HepG2 (cell line): ENCODE data around the gene BAMBI. TPM values are rescaled to one million over a fixed set of nuclear protein-coding genes. Genes with fewer than 3 reads are reported as not detected.
A peak's percentile ranks its signal among the peaks of the same experiment; 100 is the strongest.

Source experiments
- ATAC-seq: fragments of 200-7000 bp; cut with Tn5 transposase; 3 replicates; pipeline ENCODE4 v1.9.1; 2020; ENCODE audit warnings: mild to moderate bottlenecking, moderate library complexity
- BruUV-seq: library from RNA; stranded (reverse); fragments of 400-500 nt; replicated peaks from 2 replicates; lab custom pipeline; 2021; lab: Mats Ljungman, UMichigan
- CTCF ChIA-PET: fragments of 300-600 bp; formaldehyde crosslinking; extraction: SDS; loops from one replicate; lab custom pipeline; 2021; ENCODE audit warnings: low total read pairs, inconsistent platforms, low intra/inter-chr PET ratio; lab: Yijun Ruan, JAX
- POLR2A ChIA-PET: fragments of 350-600 bp; sonication (Branson Sonifier 250); formaldehyde crosslinking; loops from one replicate; lab custom pipeline; 2020; ENCODE audit warnings: antibody characterized with exemption, inconsistent platforms; lab: Yijun Ruan, JAX
- DNase-seq: peaks from one replicate; pipeline ENCODE4 v3.0.0-alpha.2; 2015; ENCODE audit warnings: low spot score
- FAIRE-seq: peaks from 3 replicates; lab custom pipeline; 2011; peaks lifted over from hg19 to GRCh38; lab: Jason Lieb, UNC
- H2AFZ ChIP-seq: one replicate; pipeline ENCODE4 v1.6.1; 2011; ENCODE audit warnings: low read length, inconsistent platforms
- H3K27ac ChIP-seq: fragments of 300-600 bp; 3 replicates; pipeline ENCODE4 v1.8.0; 2011; ENCODE audit warnings: mixed run types, mild to moderate bottlenecking, mixed read lengths, low read length, inconsistent platforms; ENCODE audit not compliant: insufficient read depth; ENCODE audit errors: extremely low read length
- H3K27me3 ChIP-seq, 2 experiments: fragments of 200-600 bp in 1 of 2; 2 replicates in 1 of 2; 3 replicates in 1 of 2; pipeline versions ENCODE4 v1.6.0 to v1.8.0; 2011; ENCODE audit warnings: low read length in 2 of 2, mild to moderate bottlenecking in 2 of 2, moderate library complexity in 2 of 2, inconsistent platforms in 1 of 2; ENCODE audit not compliant: insufficient read depth in 2 of 2, control insufficient read depth in 1 of 2
- H3K36me3 ChIP-seq, 2 experiments: fragments of 200-600 bp in 1 of 2; replicated peaks in 1 of 2; 2 replicates in 1 of 2; 3 replicates in 1 of 2; pipeline versions ENCODE4 v1.5.1 to v1.8.0; 2011; ENCODE audit warnings: low read length in 2 of 2, inconsistent platforms in 1 of 2; ENCODE audit not compliant: insufficient read depth in 2 of 2, control insufficient read depth in 1 of 2
- H3K4me1 ChIP-seq: 2 replicates; pipeline ENCODE4 v1.5.1; 2012; ENCODE audit warnings: low read length, inconsistent platforms; ENCODE audit not compliant: insufficient read depth
- H3K4me2 ChIP-seq: 2 replicates; pipeline ENCODE4 v1.6.0; 2011; ENCODE audit warnings: low read depth, low read length, inconsistent platforms
- H3K4me3 ChIP-seq, 3 experiments: fragments of 200-600 bp in 1 of 3; sonication (generic), shearing (Covaris generic) in 1 of 3; replicated peaks in 1 of 3; 2 replicates each; pipeline ENCODE4 v1.5.1; 2011 to 2016; ENCODE audit warnings: low read length in 3 of 3, inconsistent platforms in 2 of 3, low read depth in 2 of 3, mild to moderate bottlenecking in 2 of 3, control low read depth in 1 of 3, mixed read lengths in 1 of 3; ENCODE audit not compliant: insufficient read depth in 1 of 3
- H3K79me2 ChIP-seq: one replicate; pipeline ENCODE4 v1.6.1; 2011; ENCODE audit warnings: low read length, inconsistent platforms; ENCODE audit not compliant: insufficient read depth
- H3K9ac ChIP-seq: 2 replicates; pipeline ENCODE4 v1.6.0; 2011; ENCODE audit warnings: mild to moderate bottlenecking, low read depth, low read length, inconsistent platforms; ENCODE audit not compliant: insufficient read depth
- H3K9me3 ChIP-seq: 2 replicates; pipeline ENCODE4 v1.5.1; 2012; ENCODE audit warnings: mild to moderate bottlenecking, low read length
- H4K20me1 ChIP-seq: 2 replicates; pipeline ENCODE4 v1.6.0; 2011; ENCODE audit warnings: inconsistent platforms, mild to moderate bottlenecking, low read length, moderate library complexity; ENCODE audit not compliant: insufficient read depth
- HNF1B ChIP-seq: sonication (generic); formaldehyde crosslinking; IDR thresholded peaks from 2 replicates; pipeline ENCODE4 v1.5.1; 2020; ENCODE audit warnings: mild to moderate bottlenecking, moderate library complexity, missing genetic modification reagents
- MXI1 ChIP-seq: IDR thresholded peaks from 3 replicates; pipeline ENCODE4 v1.6.1; 2012; ENCODE audit warnings: low read depth, low read length, inconsistent platforms, borderline replicate concordance
- NR2F6 ChIP-seq, 2 experiments: IDR thresholded peaks; 2 replicates each; pipeline ENCODE4 v1.6.1; 2016; ENCODE audit warnings: antibody characterized with exemption in 1 of 2, mild to moderate bottlenecking in 1 of 2
- STAT5B ChIP-seq: sonication (generic); formaldehyde crosslinking; IDR thresholded peaks from 2 replicates; pipeline ENCODE4 v1.4.0; 2020; ENCODE audit warnings: missing genetic modification reagents
- TIGD3 ChIP-seq: sonication (generic); formaldehyde crosslinking; IDR thresholded peaks from 2 replicates; pipeline ENCODE4 v1.5.1; 2020; ENCODE audit warnings: mild to moderate bottlenecking, missing genetic modification reagents, borderline replicate concordance
- ZNF138 ChIP-seq: sonication (generic); formaldehyde crosslinking; IDR thresholded peaks from 2 replicates; pipeline ENCODE4 v1.5.0; 2020; ENCODE audit warnings: mild to moderate bottlenecking, low read depth, missing genetic modification reagents
- ZNF160 ChIP-seq: sonication (generic); formaldehyde crosslinking; IDR thresholded peaks from 2 replicates; pipeline ENCODE4 v1.8.0; 2022; ENCODE audit warnings: mild to moderate bottlenecking, inconsistent platforms, missing genetic modification reagents
- WGBS: methylation state at CpG from one replicate; pipeline ENCODE4 v1.1.6; 2017; ENCODE audit warnings: low lambda C conversion rate; 5-methylcytosine and 5-hydroxymethylcytosine counted together
- in situ Hi-C: cut with HindIII; loops from 2 replicates; pipeline ENCODE4 v1.10.0; 2017; ENCODE audit warnings: low pct_unique_long_range_greater_than_20kb; ENCODE audit not compliant: extremely low pct_ligation_motif_present
- intact Hi-C: fragments of 100-400 bp; cut with micrococcal nuclease; formaldehyde crosslinking; loops from one replicate; pipeline ENCODE4 v1.10.0; 2022; ENCODE audit not compliant: unreplicated experiment
- polyA plus RNA-seq, 8 experiments: library from polyadenylated mRNA; depleted of rRNA in 3 of 8; stranded (reverse) in 7 of 8; unstranded in 1 of 8; fragments of >200 nt; fragmentation: Illumina TruSeq in 4 of 8; extraction: Trizol in 4 of 8; gene quantifications; 2 replicates each; pipeline versions ENCODE4 v1.2.1 to v1.2.3, GENCODE V29; 2011 to 2016; ENCODE audit warnings: low read depth in 4 of 8, missing spikeins in 1 of 8, mixed read lengths in 1 of 8; ENCODE audit not compliant: insufficient read depth in 1 of 8
- total RNA-seq, 5 experiments: library from RNA; depleted of rRNA; stranded (reverse); fragments of >200 nt; fragmentation: Illumina TruSeq; extraction: Trizol; gene quantifications; 2 replicates each; pipeline ENCODE4 v1.2.3, GENCODE V29; 2016; ENCODE audit warnings: low read depth in 1 of 5
- TF ChIP-seq, protein P1 (sequence below): sonication (generic); formaldehyde crosslinking; IDR thresholded peaks from 2 replicates; pipeline ENCODE4 v1.4.0; 2020; ENCODE audit warnings: missing genetic modification reagents, mild to moderate bottlenecking, borderline replicate concordance

BAMBI gene
- total and polyA plus RNA-seq, 2 of the 13 experiments (the other 11 are each of a cell fraction or from before 2014, with no cell fraction given) = 12.0 to 23.6 TPM

DNA sequence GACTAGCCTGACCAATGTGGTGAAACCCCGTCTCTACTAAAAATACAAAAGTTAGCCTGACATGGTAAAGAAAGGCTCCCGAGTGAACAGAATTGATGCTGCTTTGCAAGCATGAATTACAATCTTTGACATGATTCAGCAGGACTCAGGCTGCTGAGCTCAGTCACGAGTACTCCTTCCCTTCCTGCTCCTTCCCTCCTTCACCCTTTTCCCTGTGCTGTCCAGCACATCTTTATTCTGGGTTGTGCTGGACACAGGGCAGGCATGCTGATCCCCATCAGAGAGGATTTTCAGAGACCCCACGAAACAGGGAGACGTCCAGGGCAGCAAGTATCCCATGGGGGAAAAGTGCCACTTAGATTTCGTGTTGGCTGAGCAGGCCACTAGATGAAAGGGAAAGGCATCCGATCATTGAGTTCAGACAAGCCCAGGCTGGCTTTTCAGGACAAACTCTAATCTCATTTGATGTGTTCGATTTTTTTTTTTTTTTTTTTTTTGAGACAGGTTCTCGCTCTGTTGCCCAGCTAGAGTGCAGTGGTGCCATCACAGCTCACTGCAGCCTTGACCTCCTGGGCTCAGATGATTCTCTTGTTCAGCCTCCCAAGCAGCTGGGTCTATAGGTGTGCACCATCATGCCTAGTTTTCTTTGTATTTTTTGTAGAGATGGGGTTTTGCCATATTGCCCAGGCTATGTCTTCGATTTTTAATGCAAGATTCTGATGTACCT is 36.5 kb downstream of the BAMBI start:
- H3K36me3 ChIP-seq = no peaks in the 10 kb centered on the region
- intact Hi-C loops (no loop called here), in situ Hi-C loops (no loop called here)
- H3K9me3 ChIP-seq = no peaks in the 10 kb centered on the region
- peaks cover 72% of the 10 kb centered on the region for H3K4me1 ChIP-seq
- ChIA-PET CTCF (no interaction called here), POLR2A (interaction anchor here (1.2 kb wide), 1 partner anchor 36 kb away, joined by 3 read pairs; the partner anchor contains the start of gene BAMBI)
- H2AFZ ChIP-seq = no peak overlapping the region
- TF ChIP-seq, protein P1, sequence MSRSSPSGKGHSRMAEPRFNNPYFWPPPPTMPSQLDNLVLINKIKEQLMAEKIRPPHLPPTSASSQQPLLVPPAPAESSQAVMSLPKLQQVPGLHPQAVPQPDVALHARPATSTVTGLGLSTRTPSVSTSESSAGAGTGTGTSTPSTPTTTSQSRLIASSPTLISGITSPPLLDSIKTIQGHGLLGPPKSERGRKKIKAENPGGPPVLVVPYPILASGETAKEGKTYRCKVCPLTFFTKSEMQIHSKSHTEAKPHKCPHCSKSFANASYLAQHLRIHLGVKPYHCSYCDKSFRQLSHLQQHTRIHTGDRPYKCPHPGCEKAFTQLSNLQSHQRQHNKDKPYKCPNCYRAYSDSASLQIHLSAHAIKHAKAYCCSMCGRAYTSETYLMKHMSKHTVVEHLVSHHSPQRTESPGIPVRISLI (CRISPR knock-in tag) = peak; percentile 60
- no peak for TF ChIP-seq MXI1
- no peak for TF ChIP-seq TIGD3 (CRISPR knock-in tag)
- TF ChIP-seq NR2F6 (IDR thresholded peaks at IDR 0.05) = no peak
- TF ChIP-seq NR2F6 (CRISPR knock-in tag; IDR thresholded peaks at IDR 0.05) = 0 out of 2 replicates have a peak, but pooled peaks have one; percentile 8
- no peak for TF ChIP-seq HNF1B (CRISPR knock-in tag)
- TF ChIP-seq STAT5B = no peak
- no peak for TF ChIP-seq ZNF160
- TF ChIP-seq ZNF138 (CRISPR knock-in tag) = no peak
- H3K9ac ChIP-seq = no peak overlapping the region
- DNase-seq (no peak), ATAC-seq (peak; percentile 64), FAIRE-seq (no peak)
- peak overlapping the region; percentile 31 for H3K4me2 ChIP-seq
- H3K27ac ChIP-seq = no peak overlapping the region
- BruUV-seq = no TSS peak
- H4K20me1 ChIP-seq = no peaks in the 10 kb centered on the region
- H3K4me3 ChIP-seq = no peak overlapping the region
- no peaks in the 10 kb centered on the region for H3K27me3 ChIP-seq
- H3K79me2 ChIP-seq = no peaks in the 10 kb centered on the region
- WGBS = 36% methylated on average over 10 of the region's 10 CpGs
